Measurements from ENCODE around the gene OGDH.

Gene OGDH

DNA sequence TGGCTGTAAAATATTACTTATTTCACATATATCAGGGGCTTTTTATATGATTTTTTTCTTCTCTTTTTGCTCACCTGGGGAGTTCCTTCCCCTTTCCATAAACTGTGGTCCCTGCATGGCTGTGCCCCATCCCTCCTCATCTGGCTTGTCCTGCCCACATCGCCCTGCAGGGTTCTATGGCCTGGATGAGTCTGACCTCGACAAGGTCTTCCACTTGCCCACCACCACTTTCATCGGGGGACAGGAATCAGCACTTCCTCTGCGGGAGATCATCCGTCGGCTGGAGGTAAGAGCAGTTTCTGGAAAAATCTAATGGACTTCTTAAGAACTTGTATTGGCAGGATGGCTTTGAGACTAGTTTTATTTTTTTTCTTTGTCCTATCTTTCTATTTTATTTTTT lies 60.1 kb downstream of the OGDH start:
- H3F3A ChIP-seq (ENCODE audit: control insufficient read depth, insufficient read depth), result no peaks in the 10 kb centered on the region
- no peaks in the 10 kb centered on the region for H3K79me2 ChIP-seq (ENCODE audit: control insufficient read depth, low read length)
- no peak overlapping the region for H3K4me3 ChIP-seq (ENCODE audit: low read length)
- TF ChIP-seq CTCF (IDR thresholded peaks at IDR 0.05; ENCODE audit: low read depth, low read length, poor library complexity, severe bottlenecking) (no peak), EZH2phosphoT487 (IDR thresholded peaks at IDR 0.05; ENCODE audit: borderline replicate concordance, low read length) (no peak)
- no peaks in the 10 kb centered on the region for H3K9me2 ChIP-seq (replicated peaks; ENCODE audit: control insufficient read depth, low read length)
- no peaks in the 10 kb centered on the region for H3K27me3 ChIP-seq (ENCODE audit: control insufficient read depth, low read length)
- H3K4me2 ChIP-seq (ENCODE audit: low read length), result no peak overlapping the region
- H3K9me3 ChIP-seq (ENCODE audit: control insufficient read depth, insufficient read depth, low read length), result no peaks in the 10 kb centered on the region
- peaks cover 53% of the 10 kb centered on the region for H3K36me3 ChIP-seq (ENCODE audit: control insufficient read depth, low read length)
- no peak overlapping the region for H3K27ac ChIP-seq (ENCODE audit: low read depth, low read length)
- H4K20me1 ChIP-seq (ENCODE audit: control insufficient read depth, insufficient read depth, low read depth, low read length), result no peaks in the 10 kb centered on the region
- no peaks in the 10 kb centered on the region for H3K4me1 ChIP-seq (ENCODE audit: control insufficient read depth, low read length)

DNA sequence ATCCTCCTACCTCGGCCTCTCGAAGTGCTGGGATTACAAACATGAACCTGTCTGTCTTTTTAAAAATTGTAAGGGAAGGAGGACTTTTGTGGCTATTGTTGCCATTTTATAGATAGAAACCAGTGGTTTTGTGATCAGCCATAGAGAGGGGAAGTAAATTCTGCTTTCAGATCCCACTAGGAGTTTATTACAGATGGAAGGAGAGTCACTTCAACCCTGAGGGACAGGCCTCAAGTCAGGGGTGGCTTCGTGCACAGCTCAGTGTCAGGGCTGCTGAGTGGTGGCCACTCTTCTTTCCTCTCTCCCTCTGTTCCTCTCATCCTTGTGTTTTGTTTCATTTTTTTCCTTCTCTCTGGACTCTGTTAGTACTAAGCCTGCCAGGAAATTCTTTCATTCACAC lies 60.8 kb downstream of the OGDH start:
- H3K36me3 ChIP-seq (ENCODE audit: control insufficient read depth, low read length), result peaks cover 48% of the 10 kb centered on the region
- no peak overlapping the region for H3K4me3 ChIP-seq (ENCODE audit: low read length)
- no peak overlapping the region for H3K4me2 ChIP-seq (ENCODE audit: low read length)
- H3K27me3 ChIP-seq (ENCODE audit: control insufficient read depth, low read length), result no peaks in the 10 kb centered on the region
- H4K20me1 ChIP-seq (ENCODE audit: control insufficient read depth, insufficient read depth, low read depth, low read length), result no peaks in the 10 kb centered on the region
- no peaks in the 10 kb centered on the region for H3K9me3 ChIP-seq (ENCODE audit: control insufficient read depth, insufficient read depth, low read length)
- no peak for TF ChIP-seq EZH2phosphoT487 (IDR thresholded peaks at IDR 0.05; ENCODE audit: borderline replicate concordance, low read length)
- no peak for TF ChIP-seq CTCF (IDR thresholded peaks at IDR 0.05; ENCODE audit: low read depth, low read length, poor library complexity, severe bottlenecking)
- H3K9me2 ChIP-seq (replicated peaks; ENCODE audit: control insufficient read depth, low read length), result no peaks in the 10 kb centered on the region
- no peak overlapping the region for H3K27ac ChIP-seq (ENCODE audit: low read depth, low read length)
- H3K79me2 ChIP-seq (ENCODE audit: control insufficient read depth, low read length), result no peaks in the 10 kb centered on the region
- H3F3A ChIP-seq (ENCODE audit: control insufficient read depth, insufficient read depth), result no peaks in the 10 kb centered on the region
- no peaks in the 10 kb centered on the region for H3K4me1 ChIP-seq (ENCODE audit: control insufficient read depth, low read length)

DNA sequence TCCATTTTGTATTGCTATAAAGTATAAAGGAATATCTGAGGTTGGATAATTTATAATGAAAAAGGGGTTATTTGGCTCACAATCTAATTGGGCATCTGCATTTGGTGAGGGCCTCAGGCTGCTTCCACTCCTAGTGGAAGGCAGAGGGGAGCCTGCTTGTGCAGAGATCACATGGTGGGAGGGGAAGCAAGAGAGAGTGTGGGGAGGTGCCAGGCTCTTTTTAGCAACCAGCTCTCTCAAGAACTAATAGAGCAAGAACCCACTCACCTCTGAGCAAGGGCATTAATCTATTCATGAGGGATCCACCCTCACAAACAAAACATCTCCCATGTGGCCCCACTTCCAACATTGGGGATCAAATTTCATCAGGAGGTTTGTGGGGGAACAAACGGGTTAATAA lies 64.6 kb downstream of the OGDH start:
- Histone ChIP-seq H3K4me1 (ENCODE audit: control insufficient read depth, low read length) (no peaks in the 10 kb centered on the region), H3K36me3 (ENCODE audit: control insufficient read depth, low read length) (peaks cover 53% of the 10 kb centered on the region), H3K9me2 (replicated peaks; ENCODE audit: control insufficient read depth, low read length) (no peaks in the 10 kb centered on the region), H3K27me3 (ENCODE audit: control insufficient read depth, low read length) (no peaks in the 10 kb centered on the region), H3K9me3 (ENCODE audit: control insufficient read depth, insufficient read depth, low read length) (no peaks in the 10 kb centered on the region), H3F3A (ENCODE audit: control insufficient read depth, insufficient read depth) (no peaks in the 10 kb centered on the region), H4K20me1 (ENCODE audit: control insufficient read depth, insufficient read depth, low read depth, low read length) (no peaks in the 10 kb centered on the region), H3K79me2 (ENCODE audit: control insufficient read depth, low read length) (no peaks in the 10 kb centered on the region), H3K4me2 (ENCODE audit: low read length) (no peak overlapping the region), H3K27ac (ENCODE audit: low read depth, low read length) (no peak overlapping the region), H3K4me3 (ENCODE audit: low read length) (no peak overlapping the region)
- TF ChIP-seq EZH2phosphoT487 (IDR thresholded peaks at IDR 0.05; ENCODE audit: borderline replicate concordance, low read length), result no peak
- no peak for TF ChIP-seq CTCF (IDR thresholded peaks at IDR 0.05; ENCODE audit: low read depth, low read length, poor library complexity, severe bottlenecking)

- Histone ChIP-seq H3K79me2 (ENCODE audit: control insufficient read depth, low read length) (no peaks in the 10 kb centered on the region), H3K36me3 (ENCODE audit: control insufficient read depth, low read length) (peaks cover 50% of the 10 kb centered on the region), H3F3A (ENCODE audit: control insufficient read depth, insufficient read depth) (no peaks in the 10 kb centered on the region), H3K4me3 (ENCODE audit: low read length) (no peak overlapping the region), H3K9me2 (replicated peaks; ENCODE audit: control insufficient read depth, low read length) (no peaks in the 10 kb centered on the region), H3K27me3 (ENCODE audit: control insufficient read depth, low read length) (no peaks in the 10 kb centered on the region), H3K4me2 (ENCODE audit: low read length) (no peak overlapping the region), H4K20me1 (ENCODE audit: control insufficient read depth, insufficient read depth, low read depth, low read length) (no peaks in the 10 kb centered on the region), H3K4me1 (ENCODE audit: control insufficient read depth, low read length) (no peaks in the 10 kb centered on the region), H3K27ac (ENCODE audit: low read depth, low read length) (no peak overlapping the region), H3K9me3 (ENCODE audit: control insufficient read depth, insufficient read depth, low read length) (no peaks in the 10 kb centered on the region)
- no peak for TF ChIP-seq CTCF (IDR thresholded peaks at IDR 0.05; ENCODE audit: low read depth, low read length, poor library complexity, severe bottlenecking)
- TF ChIP-seq EZH2phosphoT487 (IDR thresholded peaks at IDR 0.05; ENCODE audit: borderline replicate concordance, low read length), result no peak
Observed at GRCh38 chr7:44673324-44673723, 66.9 kb downstream of the OGDH start.

All from DOHH2 (cell line).